ENCODE data around the gene C22orf15.

C22orf15 gene

GRCh38 chr22:23753385-23753784 lies 9.4 kb upstream of the C22orf15 start:
- Histone ChIP-seq H3K79me2 (no peaks in the 10 kb centered on the region), H2AFZ (no peak overlapping the region), H3K9ac (no peak overlapping the region), H3K9me3 (ENCODE audit: control insufficient read depth, low read length) (no peaks in the 10 kb centered on the region), H3K4me3 (ENCODE audit: low read depth, low read length) (no peak overlapping the region), H3K4me2 (ENCODE audit: low read length) (no peak overlapping the region), H3K4me1 (peaks cover 2% of the 10 kb centered on the region), H3K27ac (no peak overlapping the region), H3K36me3 (ENCODE audit: control insufficient read depth, insufficient read depth, low read length) (no peaks in the 10 kb centered on the region), H3K27me3 (ENCODE audit: control insufficient read depth, insufficient read depth, low read length) (no peaks in the 10 kb centered on the region)
- TF ChIP-seq CTCF (IDR thresholded peaks at IDR 0.05): no peak

GRCh38 chr22:23754220-23754919 lies 8.4 kb upstream of the C22orf15 start, which contains the start of gene VPREB3:
Gene VPREB3 (minus strand): TSS chr22:23754425. CDS start chr22:23754363, 62 bp downstream.
- no peaks in the 10 kb centered on the region for H3K9me3 ChIP-seq (ENCODE audit: control insufficient read depth, low read length)
- H3K9ac ChIP-seq: no peak within 1 kb of the TSS
- no peak for TF ChIP-seq CTCF (IDR thresholded peaks at IDR 0.05)
- no peak within 1 kb of the TSS for H2AFZ ChIP-seq
- H3K27me3 ChIP-seq (ENCODE audit: control insufficient read depth, insufficient read depth, low read length): no peaks in the 10 kb centered on the region
- H3K27ac ChIP-seq: no peak within 1 kb of the TSS
- H3K36me3 ChIP-seq (ENCODE audit: control insufficient read depth, insufficient read depth, low read length): no peaks in the 10 kb centered on the region
- no peak within 1 kb of the TSS for H3K4me3 ChIP-seq (ENCODE audit: low read depth, low read length)
- peaks cover 2% of the 10 kb centered on the region for H3K4me1 ChIP-seq
- no peak within 1 kb of the TSS for H3K4me2 ChIP-seq (ENCODE audit: low read length)
- H3K79me2 ChIP-seq: no peaks in the 10 kb centered on the region

- Histone ChIP-seq H3K9ac (no peak overlapping the region), H3K36me3 (ENCODE audit: control insufficient read depth, insufficient read depth, low read length) (no peaks in the 10 kb centered on the region), H3K9me3 (ENCODE audit: control insufficient read depth, low read length) (no peaks in the 10 kb centered on the region), H3K79me2 (no peaks in the 10 kb centered on the region), H3K27ac (no peak overlapping the region), H2AFZ (no peak overlapping the region), H3K27me3 (ENCODE audit: control insufficient read depth, insufficient read depth, low read length) (no peaks in the 10 kb centered on the region), H3K4me3 (ENCODE audit: low read depth, low read length) (no peak overlapping the region), H3K4me1 (no peaks in the 10 kb centered on the region), H3K4me2 (ENCODE audit: low read length) (no peak overlapping the region)
- no peak for TF ChIP-seq CTCF (IDR thresholded peaks at IDR 0.05)
These were observed 7.7 kb upstream of the C22orf15 start for GRCh38 chr22:23754980-23755636.

- no peaks in the 10 kb centered on the region for H3K4me1 ChIP-seq
- no peak for TF ChIP-seq CTCF (IDR thresholded peaks at IDR 0.05)
- no peaks in the 10 kb centered on the region for H3K36me3 ChIP-seq (ENCODE audit: control insufficient read depth, insufficient read depth, low read length)
- H2AFZ ChIP-seq: no peak overlapping the region
- no peaks in the 10 kb centered on the region for H3K27me3 ChIP-seq (ENCODE audit: control insufficient read depth, insufficient read depth, low read length)
- H3K4me3 ChIP-seq (ENCODE audit: low read depth, low read length): no peak overlapping the region
- H3K27ac ChIP-seq: no peak overlapping the region
- no peak overlapping the region for H3K9ac ChIP-seq
- no peak overlapping the region for H3K4me2 ChIP-seq (ENCODE audit: low read length)
- no peaks in the 10 kb centered on the region for H3K79me2 ChIP-seq
- H3K9me3 ChIP-seq (ENCODE audit: control insufficient read depth, low read length): no peaks in the 10 kb centered on the region
These were observed 7.1 kb upstream of the C22orf15 start for GRCh38 chr22:23755711-23756110.
